Astrocyte (in vitro differentiated cells and primary cell): ENCODE results near the gene NAA20. TPM values are rescaled to one million over a fixed set of nuclear protein-coding genes. Genes with fewer than 3 reads are reported as not detected.
A peak's percentile ranks its signal among the peaks of the same experiment; 100 is the strongest.

Source experiments
- DNase-seq: peaks from one replicate; pipeline ENCODE4 v3.0.0-alpha.2; 2010; ENCODE audit warnings: low read depth
- FAIRE-seq: peaks from 2 replicates; lab custom pipeline; 2011; peaks lifted over from hg19 to GRCh38; lab: Jason Lieb, UNC
- H2AFZ ChIP-seq: 2 replicates; pipeline ENCODE4 v1.6.0; 2012; ENCODE audit warnings: low read depth, low read length, inconsistent platforms
- H3K27ac ChIP-seq: 2 replicates; pipeline ENCODE4 v1.5.1; 2011; ENCODE audit warnings: low read depth, low read length, inconsistent platforms
- H3K27me3 ChIP-seq: 2 replicates; pipeline ENCODE4 v1.6.0; 2011; ENCODE audit warnings: low read length, inconsistent platforms; ENCODE audit not compliant: insufficient read depth
- H3K36me3 ChIP-seq: 2 replicates; pipeline ENCODE4 v1.5.1; 2011; ENCODE audit warnings: low read length, inconsistent platforms; ENCODE audit not compliant: insufficient read depth
- H3K4me1 ChIP-seq: 2 replicates; pipeline ENCODE4 v1.5.1; 2011; ENCODE audit warnings: low read length, inconsistent platforms; ENCODE audit not compliant: insufficient read depth
- H3K4me2 ChIP-seq: 2 replicates; pipeline ENCODE4 v1.6.0; 2012; ENCODE audit warnings: low read length, inconsistent platforms
- H3K4me3 ChIP-seq: 2 replicates; pipeline ENCODE4 v1.5.1; 2011; ENCODE audit warnings: low read depth, mild to moderate bottlenecking, low read length, inconsistent platforms; ENCODE audit not compliant: insufficient read depth
- H3K79me2 ChIP-seq: 2 replicates; pipeline ENCODE4 v1.6.0; 2012; ENCODE audit warnings: mild to moderate bottlenecking, low read length, inconsistent platforms; ENCODE audit not compliant: insufficient read depth
- H3K9ac ChIP-seq: 2 replicates; pipeline ENCODE4 v1.6.0; 2012; ENCODE audit warnings: mild to moderate bottlenecking, low read length, inconsistent platforms
- H3K9me3 ChIP-seq: 2 replicates; pipeline ENCODE4 v1.5.1; 2012; ENCODE audit warnings: low read depth, mild to moderate bottlenecking, low read length, inconsistent platforms; ENCODE audit not compliant: insufficient read depth
- H4K20me1 ChIP-seq: 2 replicates; pipeline ENCODE4 v1.6.0; 2012; ENCODE audit warnings: low read length, inconsistent platforms; ENCODE audit not compliant: insufficient read depth
- H3K27ac Mint-ChIP-seq: one replicate; pipeline ENCODE4 v1.8.0; 2021; ENCODE audit warnings: mild to moderate bottlenecking, mixed read lengths; ENCODE audit not compliant: unreplicated experiment
- H3K27me3 Mint-ChIP-seq: one replicate; pipeline ENCODE4 v1.8.0; 2021; ENCODE audit warnings: low read depth, mixed read lengths; ENCODE audit not compliant: unreplicated experiment
- H3K36me3 Mint-ChIP-seq: one replicate; pipeline ENCODE4 v1.8.0; 2021; ENCODE audit warnings: low read depth, mixed read lengths; ENCODE audit not compliant: unreplicated experiment
- H3K4me1 Mint-ChIP-seq: one replicate; pipeline ENCODE4 v1.8.0; 2021; ENCODE audit warnings: low read depth, mixed read lengths; ENCODE audit not compliant: unreplicated experiment
- H3K4me3 Mint-ChIP-seq: one replicate; pipeline ENCODE4 v1.8.0; 2021; ENCODE audit warnings: mild to moderate bottlenecking, moderate library complexity, mixed read lengths; ENCODE audit not compliant: unreplicated experiment
- H3K9me3 Mint-ChIP-seq: one replicate; pipeline ENCODE4 v1.8.0; 2021; ENCODE audit warnings: mild to moderate bottlenecking, mixed read lengths; ENCODE audit not compliant: unreplicated experiment
- CTCF ChIP-seq: IDR thresholded peaks from 2 replicates; pipeline ENCODE4 v1.5.1; 2011; ENCODE audit warnings: low read depth, mild to moderate bottlenecking, inconsistent platforms, low read length, moderate library complexity; ENCODE audit not compliant: insufficient read depth
- EZH2 ChIP-seq: IDR thresholded peaks from 2 replicates; pipeline ENCODE4 v1.6.1; 2012; ENCODE audit warnings: mild to moderate bottlenecking, low read length, inconsistent platforms; ENCODE audit not compliant: insufficient read depth
- total RNA-seq: library from RNA; stranded (reverse); gene quantifications from 2 replicates; pipeline ENCODE4 v1.2.1, GENCODE V29; 2021

NAA20 gene
- total RNA-seq, 1 donor from 2014 or later, result 73.0 TPM

GRCh38 chr20:20012541-20012940, 4.6 kb upstream of the NAA20 start:
- no peak for DNase-seq
- no peak overlapping the region for H3K27ac Mint-ChIP-seq
- H2AFZ ChIP-seq, result no peak overlapping the region
- H4K20me1 ChIP-seq, result no peaks in the 10 kb centered on the region
- peaks cover 7% of the 10 kb centered on the region for H3K79me2 ChIP-seq
- H3K4me1 ChIP-seq, result peaks cover 5% of the 10 kb centered on the region
- H3K4me2 ChIP-seq, result no peak overlapping the region
- H3K4me3 ChIP-seq, result no peak overlapping the region
- H3K36me3 Mint-ChIP-seq, result no peaks in the 10 kb centered on the region
- no peaks in the 10 kb centered on the region for H3K27me3 Mint-ChIP-seq
- H3K4me3 Mint-ChIP-seq, result no peak overlapping the region
- no peaks in the 10 kb centered on the region for H3K9me3 ChIP-seq
- H3K27ac ChIP-seq, result no peak overlapping the region
- no peaks in the 10 kb centered on the region for H3K27me3 ChIP-seq
- H3K9me3 Mint-ChIP-seq, result no peaks in the 10 kb centered on the region
- no peak overlapping the region for H3K9ac ChIP-seq
- no peak for FAIRE-seq
- TF ChIP-seq EZH2 (no peak), CTCF (no peak)
- no peaks in the 10 kb centered on the region for H3K36me3 ChIP-seq
- H3K4me1 Mint-ChIP-seq, result peaks cover 6% of the 10 kb centered on the region

GRCh38 chr20:20014659-20015058, 2.5 kb upstream of the NAA20 start:
- H3K27me3 Mint-ChIP-seq, result no peaks in the 10 kb centered on the region
- Histone ChIP-seq H3K27ac (no peak overlapping the region), H3K79me2 (peaks cover 28% of the 10 kb centered on the region), H2AFZ (no peak overlapping the region), H4K20me1 (peaks cover 20% of the 10 kb centered on the region), H3K27me3 (no peaks in the 10 kb centered on the region), H3K4me3 (no peak overlapping the region), H3K36me3 (peaks cover 3% of the 10 kb centered on the region), H3K9ac (no peak overlapping the region), H3K4me1 (peaks cover 11% of the 10 kb centered on the region), H3K9me3 (no peaks in the 10 kb centered on the region), H3K4me2 (no peak overlapping the region)
- FAIRE-seq (no peak), DNase-seq (no peak)
- TF ChIP-seq CTCF, result no peak
- TF ChIP-seq EZH2, result no peak
- H3K4me3 Mint-ChIP-seq, result no peak overlapping the region
- H3K9me3 Mint-ChIP-seq, result no peaks in the 10 kb centered on the region
- peaks cover 18% of the 10 kb centered on the region for H3K4me1 Mint-ChIP-seq
- peaks cover 2% of the 10 kb centered on the region for H3K36me3 Mint-ChIP-seq
- no peak overlapping the region for H3K27ac Mint-ChIP-seq

GRCh38 chr20:20017844-20018185, 653 bp downstream of the NAA20 start:
- H3K36me3 Mint-ChIP-seq, result peaks cover 8% of the 10 kb centered on the region
- Histone ChIP-seq H4K20me1 (peaks cover 49% of the 10 kb centered on the region), H3K27ac (peak overlapping the region; percentile 82), H3K4me2 (peak overlapping the region; percentile 99), H3K4me3 (peak overlapping the region; percentile 89), H3K36me3 (peaks cover 6% of the 10 kb centered on the region), H2AFZ (peak overlapping the region; percentile 81), H3K4me1 (peaks cover 7% of the 10 kb centered on the region), H3K27me3 (no peaks in the 10 kb centered on the region), H3K9ac (peak overlapping the region; percentile 93), H3K79me2 (peaks cover 59% of the 10 kb centered on the region), H3K9me3 (no peaks in the 10 kb centered on the region)
- H3K4me1 Mint-ChIP-seq, result peaks cover 25% of the 10 kb centered on the region
- H3K27me3 Mint-ChIP-seq, result no peaks in the 10 kb centered on the region
- H3K9me3 Mint-ChIP-seq, result no peaks in the 10 kb centered on the region
- no peak for FAIRE-seq
- TF ChIP-seq EZH2, result no peak
- TF ChIP-seq CTCF, result no peak
- H3K4me3 Mint-ChIP-seq, result peak overlapping the region; percentile 85
- peak overlapping the region; percentile 60 for H3K27ac Mint-ChIP-seq
- DNase-seq, result no peak
